Smooth muscle cell (in vitro differentiated cells): ENCODE data around the gene C1orf216. TPM values are rescaled to one million over a fixed set of nuclear protein-coding genes. Genes with fewer than 3 reads are reported as not detected.
"Not testable (repeated sequence)": the region's sequence is repeated elsewhere in the genome, so short reads cannot be mapped to it uniquely, and the experiment has no call there.

Source experiments
- DNase-seq: peaks from one replicate; lab custom pipeline; 2025; ENCODE audit not compliant: unreplicated experiment; lab: John Stamatoyannopoulos, UW
- H2AFZ ChIP-seq: fragments of 200-600 bp; sonication (generic); 2 replicates; pipeline ENCODE4 v1.6.0; 2016; ENCODE audit warnings: antibody characterized with exemption, low read depth, mild to moderate bottlenecking
- H3F3A ChIP-seq: fragments of 200-600 bp; sonication (generic); 2 replicates; pipeline ENCODE4 v1.6.0; 2017; ENCODE audit warnings: antibody characterized with exemption, low read depth
- H3K27ac ChIP-seq: fragments of 200-600 bp; sonication (generic); 2 replicates; pipeline ENCODE4 v1.5.1; 2016; ENCODE audit warnings: low read depth, mild to moderate bottlenecking
- H3K27me3 ChIP-seq: fragments of 200-600 bp; sonication (generic); 2 replicates; pipeline ENCODE4 v1.6.1; 2016; ENCODE audit warnings: low read depth, mild to moderate bottlenecking
- H3K36me3 ChIP-seq: fragments of 200-600 bp; sonication (generic); 2 replicates; pipeline ENCODE4 v1.5.1; 2016; ENCODE audit warnings: low read depth
- H3K4me1 ChIP-seq: fragments of 200-600 bp; sonication (generic); 2 replicates; pipeline ENCODE4 v1.5.1; 2016; ENCODE audit warnings: low read depth
- H3K4me2 ChIP-seq: fragments of 200-600 bp; sonication (generic); 2 replicates; pipeline ENCODE4 v1.6.0; 2016; ENCODE audit warnings: mild to moderate bottlenecking
- H3K4me3 ChIP-seq: fragments of 200-600 bp; sonication (generic); 2 replicates; pipeline ENCODE4 v1.5.1; 2016; ENCODE audit warnings: mild to moderate bottlenecking
- H3K79me2 ChIP-seq: fragments of 200-600 bp; sonication (generic); 2 replicates; pipeline ENCODE4 v1.6.0; 2016; ENCODE audit warnings: low read depth, mild to moderate bottlenecking
- H3K9ac ChIP-seq: fragments of 200-600 bp; sonication (generic); 2 replicates; pipeline ENCODE4 v1.6.0; 2016; ENCODE audit warnings: low read depth
- H3K9me3 ChIP-seq: fragments of 200-600 bp; sonication (generic); replicated peaks from 2 replicates; pipeline ENCODE4 v1.5.1; 2016; ENCODE audit warnings: low read depth
- H4K20me1 ChIP-seq: fragments of 200-600 bp; sonication (generic); 2 replicates; pipeline ENCODE4 v1.6.0; 2016; ENCODE audit warnings: low read depth
- CTCF ChIP-seq: fragments of 200-600 bp; sonication (generic); IDR thresholded peaks from 2 replicates; pipeline ENCODE4 v1.5.1; 2017; ENCODE audit warnings: borderline replicate concordance, mild to moderate bottlenecking, antibody characterized with exemption; ENCODE audit not compliant: insufficient read depth, poor library complexity, severe bottlenecking
- WGBS: methylation state at CpG from one replicate; pipeline ENCODE4 v1.1.7; 2016; ENCODE audit warnings: low lambda C conversion rate; 5-methylcytosine and 5-hydroxymethylcytosine counted together
- polyA plus RNA-seq: library from polyadenylated mRNA; unstranded; fragments of >200 nt; fragmentation: Nextera tagmentation; extraction: Ambion mirVana; gene quantifications from 2 replicates; pipeline ENCODE4 v1.2.1, GENCODE V29; 2016
- total RNA-seq: library from RNA; depleted of rRNA; stranded (reverse); fragments of >200 nt; gene quantifications from 2 replicates; pipeline ENCODE4 v1.2.3, GENCODE V29; 2014

The C1orf216 gene
- total and polyA plus RNA-seq, 2 experiments from 2014 or later = 7.5 to 9.4 TPM

- Histone ChIP-seq H3K4me2 (peak overlapping the region; percentile 60), H3F3A (peaks cover 3% of the 10 kb centered on the region), H3K27me3 (no peaks in the 10 kb centered on the region), H3K4me1 (peaks cover 9% of the 10 kb centered on the region), H3K79me2 (peaks cover 25% of the 10 kb centered on the region), H3K4me3 (no peak overlapping the region), H3K36me3 (no peaks in the 10 kb centered on the region), H3K9me3 (no peaks in the 10 kb centered on the region), H2AFZ (no peak overlapping the region), H3K27ac (no peak overlapping the region), H3K9ac (no peak overlapping the region), H4K20me1 (peaks cover 50% of the 10 kb centered on the region)
- 44% methylated on average over 15 of the region's 15 CpGs for WGBS
- TF ChIP-seq CTCF = peak; percentile 81
- no peak for DNase-seq
Observed at GRCh38 chr1:35715568-35716002, 3.1 kb downstream of the C1orf216 start.

GRCh38 chr1:35714921-35715567, 3.6 kb downstream of the C1orf216 start:
- no peak overlapping the region for H3K9ac ChIP-seq
- WGBS = 83% methylated on average over 2 of the region's 2 CpGs
- H3K9me3 ChIP-seq = no peaks in the 10 kb centered on the region
- H3K27me3 ChIP-seq = no peaks in the 10 kb centered on the region
- H3K36me3 ChIP-seq = no peaks in the 10 kb centered on the region
- peaks cover 50% of the 10 kb centered on the region for H4K20me1 ChIP-seq
- peaks cover 25% of the 10 kb centered on the region for H3K79me2 ChIP-seq
- peaks cover 9% of the 10 kb centered on the region for H3K4me1 ChIP-seq
- H3K4me2 ChIP-seq = peak overlapping the region; percentile 60
- no peak overlapping the region for H3K27ac ChIP-seq
- TF ChIP-seq CTCF = no peak
- no peak for DNase-seq
- peaks cover 3% of the 10 kb centered on the region for H3F3A ChIP-seq
- no peak overlapping the region for H2AFZ ChIP-seq
- H3K4me3 ChIP-seq = no peak overlapping the region

GRCh38 chr1:35711098-35711497, 7.6 kb downstream of the C1orf216 start:
- not testable (repeated sequence) for H3K4me1 ChIP-seq, H3K9ac ChIP-seq, H2AFZ ChIP-seq, H3K4me3 ChIP-seq, H3K9me3 ChIP-seq, H3K36me3 ChIP-seq, H3F3A ChIP-seq, H3K4me2 ChIP-seq, DNase-seq, H3K27ac ChIP-seq, H3K27me3 ChIP-seq
- peaks cover 33% of the 10 kb centered on the region for H4K20me1 ChIP-seq
- WGBS = 94% methylated on average over 5 of the region's 5 CpGs
- H3K79me2 ChIP-seq = peaks cover 11% of the 10 kb centered on the region

GRCh38 chr1:35708952-35709351, 9.7 kb downstream of the C1orf216 start:
- Histone ChIP-seq H3K27ac (no peak overlapping the region), H3K4me2 (peak overlapping the region; percentile 94), H3K4me3 (no peak overlapping the region), H3K4me1 (peaks cover 6% of the 10 kb centered on the region), H3K9me3 (no peaks in the 10 kb centered on the region), H2AFZ (no peak overlapping the region), H4K20me1 (peaks cover 11% of the 10 kb centered on the region), H3K79me2 (no peaks in the 10 kb centered on the region), H3K9ac (no peak overlapping the region), H3K36me3 (no peaks in the 10 kb centered on the region), H3K27me3 (no peaks in the 10 kb centered on the region), H3F3A (no peaks in the 10 kb centered on the region)
- WGBS = 100% methylated on average over 1 of the region's 1 CpG
- no peak for DNase-seq
- no peak for TF ChIP-seq CTCF
